ENCODE results near the gene SLC5A2.
"Not testable (repeated sequence)": the region's sequence is repeated elsewhere in the genome, so short reads cannot be mapped to it uniquely, and the experiment has no call there.

The SLC5A2 gene

DNA sequence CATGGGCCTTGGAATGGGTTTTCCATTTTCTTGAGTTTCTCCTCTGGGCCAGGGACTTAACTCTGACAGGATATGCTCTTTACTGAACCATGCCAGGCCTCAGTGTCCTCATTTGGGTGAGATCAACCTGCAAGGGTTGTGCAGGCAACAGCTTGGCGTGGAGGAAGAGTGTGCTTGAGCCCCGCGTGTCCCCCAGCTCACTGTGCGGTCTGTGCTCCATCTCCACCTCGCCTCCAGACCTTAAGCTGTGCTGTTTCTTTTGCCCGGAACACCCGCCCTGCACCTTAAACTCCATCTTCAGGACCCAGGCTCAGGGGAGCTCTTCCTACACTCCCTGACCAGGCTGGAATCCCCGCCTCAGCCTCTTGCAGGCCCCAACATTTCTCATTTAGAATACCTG, 15.6 kb downstream of the SLC5A2 start:
- TF ChIP-seq, protein P1, sequence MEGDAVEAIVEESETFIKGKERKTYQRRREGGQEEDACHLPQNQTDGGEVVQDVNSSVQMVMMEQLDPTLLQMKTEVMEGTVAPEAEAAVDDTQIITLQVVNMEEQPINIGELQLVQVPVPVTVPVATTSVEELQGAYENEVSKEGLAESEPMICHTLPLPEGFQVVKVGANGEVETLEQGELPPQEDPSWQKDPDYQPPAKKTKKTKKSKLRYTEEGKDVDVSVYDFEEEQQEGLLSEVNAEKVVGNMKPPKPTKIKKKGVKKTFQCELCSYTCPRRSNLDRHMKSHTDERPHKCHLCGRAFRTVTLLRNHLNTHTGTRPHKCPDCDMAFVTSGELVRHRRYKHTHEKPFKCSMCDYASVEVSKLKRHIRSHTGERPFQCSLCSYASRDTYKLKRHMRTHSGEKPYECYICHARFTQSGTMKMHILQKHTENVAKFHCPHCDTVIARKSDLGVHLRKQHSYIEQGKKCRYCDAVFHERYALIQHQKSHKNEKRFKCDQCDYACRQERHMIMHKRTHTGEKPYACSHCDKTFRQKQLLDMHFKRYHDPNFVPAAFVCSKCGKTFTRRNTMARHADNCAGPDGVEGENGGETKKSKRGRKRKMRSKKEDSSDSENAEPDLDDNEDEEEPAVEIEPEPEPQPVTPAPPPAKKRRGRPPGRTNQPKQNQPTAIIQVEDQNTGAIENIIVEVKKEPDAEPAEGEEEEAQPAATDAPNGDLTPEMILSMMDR (IDR thresholded peaks at IDR 0.05; ENCODE audit: low read depth, low read length) = no peak
- DNase-seq (ENCODE audit: extremely low read depth, low read depth) = no peak

DNA sequence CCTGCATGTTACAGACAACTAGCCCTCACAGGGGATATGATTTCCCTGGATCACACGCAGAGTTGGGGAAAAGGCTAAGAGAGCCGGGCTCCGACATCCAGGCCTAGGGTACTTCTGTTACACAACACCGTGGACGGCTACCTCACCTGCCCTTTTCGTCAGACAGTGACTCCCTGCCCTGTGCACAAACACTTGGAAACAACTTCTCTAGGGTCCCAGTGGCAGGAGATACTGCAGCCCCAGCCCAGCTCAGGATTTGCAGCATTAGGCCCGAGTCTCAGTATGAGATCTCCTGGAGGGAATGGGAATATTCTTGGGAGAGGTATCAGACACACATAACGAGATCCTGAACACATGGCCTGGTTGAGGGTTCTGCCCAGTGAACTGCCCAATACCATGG, 17.0 kb downstream of the SLC5A2 start:
- TF ChIP-seq, protein P1 (IDR thresholded peaks at IDR 0.05; ENCODE audit: low read depth, low read length) = no peak
- DNase-seq (ENCODE audit: extremely low read depth, low read depth) = no peak

DNA sequence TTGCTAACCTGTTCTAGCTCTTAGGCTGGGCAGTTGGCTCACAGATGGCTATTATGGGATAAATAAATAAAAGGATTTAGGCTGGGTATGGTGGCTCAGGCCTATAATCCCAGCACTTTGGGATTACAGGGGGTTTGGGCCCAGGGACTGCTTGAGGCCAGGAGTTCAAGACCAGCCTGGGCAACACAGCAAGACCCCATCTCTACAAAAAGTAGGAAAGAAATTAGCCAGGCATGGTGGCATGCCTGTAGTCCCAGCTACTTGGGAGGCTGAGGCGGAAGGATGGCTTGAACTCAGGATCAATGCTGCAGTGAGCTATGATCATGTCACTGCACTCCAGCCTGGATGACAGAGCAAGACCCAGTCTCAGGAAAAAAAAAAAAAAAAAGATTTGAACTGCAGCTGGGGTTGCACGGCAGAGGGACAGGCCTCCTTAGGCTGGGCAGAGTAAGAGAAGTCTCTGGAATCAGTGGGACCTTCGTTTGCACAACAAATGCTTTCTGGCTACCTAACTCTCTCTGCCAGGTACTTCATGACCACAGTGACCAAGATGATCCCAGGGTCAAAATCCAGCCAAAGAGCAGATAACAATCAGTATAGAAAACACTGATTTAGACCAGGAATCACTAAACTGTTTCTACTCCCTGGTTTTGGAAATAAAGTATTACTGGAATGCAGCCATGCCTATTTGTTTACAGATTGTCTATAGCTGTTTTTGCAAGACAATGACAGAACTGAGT, 18.5 kb downstream of the SLC5A2 start:
- TF ChIP-seq, protein P1 (IDR thresholded peaks at IDR 0.05; ENCODE audit: low read depth, low read length) = no peak
- DNase-seq (ENCODE audit: extremely low read depth, low read depth) = no peak

DNA sequence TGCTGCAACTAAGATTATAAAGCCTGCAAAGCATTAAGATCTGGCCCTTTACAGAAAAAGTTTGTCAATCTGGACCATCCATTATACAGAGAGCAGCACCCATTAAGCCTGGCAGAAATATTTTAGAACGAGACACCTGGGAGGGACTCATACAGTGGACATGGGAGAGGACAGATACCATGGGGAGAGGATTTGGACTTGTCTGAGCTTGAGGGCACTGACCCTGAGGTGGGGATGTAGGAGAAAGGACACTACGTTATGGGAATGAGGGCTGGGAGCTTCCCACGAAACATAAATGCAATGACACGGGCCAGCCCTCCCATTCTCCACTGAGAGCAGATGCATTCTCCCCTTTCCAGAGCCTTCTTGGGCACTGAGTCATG, 19.0 kb downstream of the SLC5A2 start:
- no peak for DNase-seq (ENCODE audit: extremely low read depth, low read depth)
- TF ChIP-seq, protein P1 (IDR thresholded peaks at IDR 0.05; ENCODE audit: low read depth, low read length) = no peak

DNA sequence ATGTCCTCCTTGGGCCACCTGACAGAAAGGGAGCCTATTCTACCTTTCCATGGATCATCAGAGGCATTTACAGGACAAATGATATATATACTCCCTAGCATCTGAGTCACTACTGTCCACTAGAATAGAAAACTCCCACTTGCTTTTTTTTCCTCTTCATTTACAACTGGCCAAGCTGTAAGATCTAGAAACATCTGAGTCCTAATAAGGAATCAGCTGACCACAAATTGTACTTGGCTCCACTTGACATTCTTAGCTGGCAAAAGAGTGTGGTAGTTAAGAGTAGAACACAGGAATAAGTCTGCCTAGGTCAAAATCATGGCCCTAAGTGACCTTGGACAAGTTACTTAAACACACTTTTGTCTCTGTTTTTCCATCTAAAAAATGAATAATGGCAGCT, 20.1 kb downstream of the SLC5A2 start:
- TF ChIP-seq, protein P1 (IDR thresholded peaks at IDR 0.05; ENCODE audit: low read depth, low read length) = no peak
- DNase-seq (ENCODE audit: extremely low read depth, low read depth) = no peak

DNA sequence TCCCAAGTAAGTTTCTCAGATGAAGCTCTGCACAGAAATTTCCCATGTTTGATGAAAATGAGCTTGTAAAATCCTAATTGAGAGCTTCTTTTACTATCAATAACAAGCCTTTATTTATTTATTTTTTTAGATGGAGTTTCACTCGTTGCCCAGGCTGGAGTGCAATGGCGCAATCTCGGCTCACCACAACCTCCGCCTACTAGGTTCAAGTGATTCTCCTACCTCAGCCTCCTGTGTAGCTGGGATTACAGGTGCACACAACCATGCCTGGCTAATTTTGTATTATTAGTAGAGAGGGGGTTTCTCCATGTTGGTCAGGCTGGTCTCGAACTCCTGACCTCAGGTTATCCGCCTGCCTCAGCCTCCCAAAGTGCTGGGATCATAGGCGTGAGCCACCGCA, 20.6 kb downstream of the SLC5A2 start:
- not testable (repeated sequence) for DNase-seq (ENCODE audit: extremely low read depth, low read depth)

DNA sequence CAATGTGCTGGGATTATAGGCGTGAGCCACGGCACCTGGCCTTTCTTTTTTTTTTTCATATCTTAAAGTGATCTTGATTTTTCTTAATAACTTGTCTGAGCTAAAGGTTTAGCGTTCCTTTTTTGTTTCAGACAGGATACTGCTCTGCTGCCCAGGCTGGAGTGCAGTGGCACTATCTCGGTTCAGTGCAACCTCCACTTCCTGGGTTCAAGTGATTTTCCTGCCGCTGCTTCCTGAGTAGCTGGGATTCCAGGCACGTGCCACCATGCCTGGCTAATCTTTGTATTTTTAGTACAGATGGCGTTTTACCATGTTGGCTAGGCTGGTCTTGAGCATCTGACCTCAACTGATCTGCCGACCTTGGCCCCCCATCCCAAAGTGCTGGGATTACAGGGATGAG, 21.2 kb downstream of the SLC5A2 start:
- TF ChIP-seq, protein P1 (IDR thresholded peaks at IDR 0.05; ENCODE audit: low read depth, low read length) = no peak
- DNase-seq (ENCODE audit: extremely low read depth, low read depth) = no peak

DNA sequence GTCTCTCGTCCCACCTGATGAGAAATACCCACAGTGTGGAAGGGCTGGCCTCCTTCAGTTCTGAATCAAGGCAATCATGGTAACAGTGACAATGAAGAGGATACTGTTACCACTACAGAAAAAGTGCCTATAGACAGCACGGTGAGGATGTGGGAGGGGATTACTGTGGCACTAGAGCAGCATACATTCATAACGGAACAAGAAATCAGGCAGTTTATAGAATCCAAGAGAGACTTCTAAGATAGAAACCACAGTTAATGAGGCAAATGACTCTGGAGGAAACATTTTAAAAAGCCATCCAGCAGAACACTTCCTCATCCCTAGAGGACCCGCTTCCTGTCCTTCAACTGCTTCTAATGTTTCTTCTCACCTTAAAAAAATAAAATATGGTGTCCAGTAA, 22.6 kb downstream of the SLC5A2 start:
- TF ChIP-seq, protein P1 (IDR thresholded peaks at IDR 0.05; ENCODE audit: low read depth, low read length) = no peak
- DNase-seq (ENCODE audit: extremely low read depth, low read depth) = no peak
